HepG2 (cell line): Measurements from ENCODE around the gene CD86. TPM values are rescaled to one million over a fixed set of nuclear protein-coding genes. Genes with fewer than 3 reads are reported as not detected.

Experiments used
- FOXO1 ChIP-seq: sonication (generic); formaldehyde crosslinking; IDR thresholded peaks from 2 replicates; pipeline ENCODE4 v1.4.0; 2020; ENCODE audit warnings: missing genetic modification reagents
- IKZF1 ChIP-seq: fragments of 450-650 bp; IDR thresholded peaks from 2 replicates; pipeline ENCODE4 v1.7.1; 2016
- polyA plus RNA-seq, 8 experiments: library from polyadenylated mRNA; depleted of rRNA in 3 of 8; stranded (reverse) in 7 of 8; unstranded in 1 of 8; fragments of >200 nt; fragmentation: Illumina TruSeq in 4 of 8; extraction: Trizol in 4 of 8; gene quantifications; 2 replicates each; pipeline versions ENCODE4 v1.2.1 to v1.2.3, GENCODE V29; 2011 to 2016; ENCODE audit warnings: low read depth in 4 of 8, missing spikeins in 1 of 8, mixed read lengths in 1 of 8; ENCODE audit not compliant: insufficient read depth in 1 of 8
- total RNA-seq, 5 experiments: library from RNA; depleted of rRNA; stranded (reverse); fragments of >200 nt; fragmentation: Illumina TruSeq; extraction: Trizol; gene quantifications; 2 replicates each; pipeline ENCODE4 v1.2.3, GENCODE V29; 2016; ENCODE audit warnings: low read depth in 1 of 5
- TF ChIP-seq, protein P1 (sequence below): sonication (generic); formaldehyde crosslinking; IDR thresholded peaks from 2 replicates; pipeline ENCODE4 v1.8.0; 2022; ENCODE audit warnings: mild to moderate bottlenecking, missing genetic modification reagents, moderate library complexity
- TF ChIP-seq, protein P2 (sequence below): sonication (generic); formaldehyde crosslinking; IDR thresholded peaks from 2 replicates; pipeline ENCODE4 v1.4.0; 2020; ENCODE audit warnings: missing genetic modification reagents, borderline replicate concordance
- TF ChIP-seq, protein P3 (sequence below): sonication (generic); formaldehyde crosslinking; IDR thresholded peaks from 2 replicates; pipeline ENCODE4 v1.5.1; 2020; ENCODE audit warnings: mild to moderate bottlenecking, missing genetic modification reagents, moderate library complexity

The CD86 gene
- total and polyA plus RNA-seq, 2 of the 13 experiments (the other 11 are each of a cell fraction or from before 2014, with no cell fraction given), result not detected

- TF ChIP-seq, protein P1, sequence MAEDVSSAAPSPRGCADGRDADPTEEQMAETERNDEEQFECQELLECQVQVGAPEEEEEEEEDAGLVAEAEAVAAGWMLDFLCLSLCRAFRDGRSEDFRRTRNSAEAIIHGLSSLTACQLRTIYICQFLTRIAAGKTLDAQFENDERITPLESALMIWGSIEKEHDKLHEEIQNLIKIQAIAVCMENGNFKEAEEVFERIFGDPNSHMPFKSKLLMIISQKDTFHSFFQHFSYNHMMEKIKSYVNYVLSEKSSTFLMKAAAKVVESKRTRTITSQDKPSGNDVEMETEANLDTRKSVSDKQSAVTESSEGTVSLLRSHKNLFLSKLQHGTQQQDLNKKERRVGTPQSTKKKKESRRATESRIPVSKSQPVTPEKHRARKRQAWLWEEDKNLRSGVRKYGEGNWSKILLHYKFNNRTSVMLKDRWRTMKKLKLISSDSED (CRISPR knock-in tag), result no peak
- TF ChIP-seq, protein P2, sequence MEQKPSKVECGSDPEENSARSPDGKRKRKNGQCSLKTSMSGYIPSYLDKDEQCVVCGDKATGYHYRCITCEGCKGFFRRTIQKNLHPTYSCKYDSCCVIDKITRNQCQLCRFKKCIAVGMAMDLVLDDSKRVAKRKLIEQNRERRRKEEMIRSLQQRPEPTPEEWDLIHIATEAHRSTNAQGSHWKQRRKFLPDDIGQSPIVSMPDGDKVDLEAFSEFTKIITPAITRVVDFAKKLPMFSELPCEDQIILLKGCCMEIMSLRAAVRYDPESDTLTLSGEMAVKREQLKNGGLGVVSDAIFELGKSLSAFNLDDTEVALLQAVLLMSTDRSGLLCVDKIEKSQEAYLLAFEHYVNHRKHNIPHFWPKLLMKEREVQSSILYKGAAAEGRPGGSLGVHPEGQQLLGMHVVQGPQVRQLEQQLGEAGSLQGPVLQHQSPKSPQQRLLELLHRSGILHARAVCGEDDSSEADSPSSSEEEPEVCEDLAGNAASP (CRISPR knock-in tag), result no peak
- TF ChIP-seq FOXO1 (CRISPR knock-in tag) (no peak), IKZF1 (no peak)
- TF ChIP-seq, protein P3, sequence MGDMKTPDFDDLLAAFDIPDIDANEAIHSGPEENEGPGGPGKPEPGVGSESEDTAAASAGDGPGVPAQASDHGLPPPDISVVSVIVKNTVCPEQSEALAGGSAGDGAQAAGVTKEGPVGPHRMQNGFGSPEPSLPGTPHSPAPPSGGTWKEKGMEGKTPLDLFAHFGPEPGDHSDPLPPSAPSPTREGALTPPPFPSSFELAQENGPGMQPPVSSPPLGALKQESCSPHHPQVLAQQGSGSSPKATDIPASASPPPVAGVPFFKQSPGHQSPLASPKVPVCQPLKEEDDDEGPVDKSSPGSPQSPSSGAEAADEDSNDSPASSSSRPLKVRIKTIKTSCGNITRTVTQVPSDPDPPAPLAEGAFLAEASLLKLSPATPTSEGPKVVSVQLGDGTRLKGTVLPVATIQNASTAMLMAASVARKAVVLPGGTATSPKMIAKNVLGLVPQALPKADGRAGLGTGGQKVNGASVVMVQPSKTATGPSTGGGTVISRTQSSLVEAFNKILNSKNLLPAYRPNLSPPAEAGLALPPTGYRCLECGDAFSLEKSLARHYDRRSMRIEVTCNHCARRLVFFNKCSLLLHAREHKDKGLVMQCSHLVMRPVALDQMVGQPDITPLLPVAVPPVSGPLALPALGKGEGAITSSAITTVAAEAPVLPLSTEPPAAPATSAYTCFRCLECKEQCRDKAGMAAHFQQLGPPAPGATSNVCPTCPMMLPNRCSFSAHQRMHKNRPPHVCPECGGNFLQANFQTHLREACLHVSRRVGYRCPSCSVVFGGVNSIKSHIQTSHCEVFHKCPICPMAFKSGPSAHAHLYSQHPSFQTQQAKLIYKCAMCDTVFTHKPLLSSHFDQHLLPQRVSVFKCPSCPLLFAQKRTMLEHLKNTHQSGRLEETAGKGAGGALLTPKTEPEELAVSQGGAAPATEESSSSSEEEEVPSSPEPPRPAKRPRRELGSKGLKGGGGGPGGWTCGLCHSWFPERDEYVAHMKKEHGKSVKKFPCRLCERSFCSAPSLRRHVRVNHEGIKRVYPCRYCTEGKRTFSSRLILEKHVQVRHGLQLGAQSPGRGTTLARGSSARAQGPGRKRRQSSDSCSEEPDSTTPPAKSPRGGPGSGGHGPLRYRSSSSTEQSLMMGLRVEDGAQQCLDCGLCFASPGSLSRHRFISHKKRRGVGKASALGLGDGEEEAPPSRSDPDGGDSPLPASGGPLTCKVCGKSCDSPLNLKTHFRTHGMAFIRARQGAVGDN (CRISPR knock-in tag), result no peak
Measured at GRCh38 chr3:122092460-122093165, 37.5 kb downstream of the CD86 start (continued).
